Activated CD4-positive, CD25-positive, alpha-beta regulatory T cell (primary cell): ENCODE measurements around the gene TMEM242.

Source experiments
- DNase-seq, 4 experiments: peaks; one replicate each; lab custom pipeline; 2025; lab: John Stamatoyannopoulos, UW

TMEM242 gene

GRCh38 chr6:157248264-157248663 is 75.1 kb downstream of the TMEM242 start:
- no peak for DNase-seq

GRCh38 chr6:157246771-157247484 is 76.4 kb downstream of the TMEM242 start:
- DNase-seq: no peak

- no peak for DNase-seq
Measured at GRCh38 chr6:157246048-157246630, 77.2 kb downstream of the TMEM242 start.

GRCh38 chr6:157245436-157245835 is 77.9 kb downstream of the TMEM242 start:
- DNase-seq: no peak

- no peak for DNase-seq
Measured at GRCh38 chr6:157244780-157245179, 78.5 kb downstream of the TMEM242 start.

GRCh38 chr6:157244175-157244574 is 79.1 kb downstream of the TMEM242 start:
- DNase-seq: no peak

- no peak for DNase-seq
Measured at GRCh38 chr6:157242791-157243190, 80.5 kb downstream of the TMEM242 start.

GRCh38 chr6:157240960-157241311 is 82.4 kb downstream of the TMEM242 start:
- no peak for DNase-seq

- no peak for DNase-seq
Measured at GRCh38 chr6:157240059-157240959, 83.0 kb downstream of the TMEM242 start.

GRCh38 chr6:157239671-157240058 is 83.7 kb downstream of the TMEM242 start:
- no peak for DNase-seq
